Measurements from ENCODE around the gene PEX10. TPM values are rescaled to one million over a fixed set of nuclear protein-coding genes. Genes with fewer than 3 reads are reported as not detected.

The PEX10 gene
- total RNA-seq, 2 donors from 2014 or later = 16.2 to 17.4 TPM

GRCh38 chr1:2445823-2446215 is 33.5 kb upstream of the PEX10 start:
- no peaks in the 10 kb centered on the region for H3K36me3 ChIP-seq
- H3K27me3 ChIP-seq = peaks cover 0 to 2% of the 10 kb centered on the region in 2 donors
- H3K9me3 ChIP-seq = no peaks in the 10 kb centered on the region
- TF ChIP-seq, protein P1, sequence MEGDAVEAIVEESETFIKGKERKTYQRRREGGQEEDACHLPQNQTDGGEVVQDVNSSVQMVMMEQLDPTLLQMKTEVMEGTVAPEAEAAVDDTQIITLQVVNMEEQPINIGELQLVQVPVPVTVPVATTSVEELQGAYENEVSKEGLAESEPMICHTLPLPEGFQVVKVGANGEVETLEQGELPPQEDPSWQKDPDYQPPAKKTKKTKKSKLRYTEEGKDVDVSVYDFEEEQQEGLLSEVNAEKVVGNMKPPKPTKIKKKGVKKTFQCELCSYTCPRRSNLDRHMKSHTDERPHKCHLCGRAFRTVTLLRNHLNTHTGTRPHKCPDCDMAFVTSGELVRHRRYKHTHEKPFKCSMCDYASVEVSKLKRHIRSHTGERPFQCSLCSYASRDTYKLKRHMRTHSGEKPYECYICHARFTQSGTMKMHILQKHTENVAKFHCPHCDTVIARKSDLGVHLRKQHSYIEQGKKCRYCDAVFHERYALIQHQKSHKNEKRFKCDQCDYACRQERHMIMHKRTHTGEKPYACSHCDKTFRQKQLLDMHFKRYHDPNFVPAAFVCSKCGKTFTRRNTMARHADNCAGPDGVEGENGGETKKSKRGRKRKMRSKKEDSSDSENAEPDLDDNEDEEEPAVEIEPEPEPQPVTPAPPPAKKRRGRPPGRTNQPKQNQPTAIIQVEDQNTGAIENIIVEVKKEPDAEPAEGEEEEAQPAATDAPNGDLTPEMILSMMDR (IDR thresholded peaks at IDR 0.05) = no peak
- DNase-seq (ENCODE audit: low spot score) = no peak
- no peak overlapping the region for H3K27ac ChIP-seq
- H3K4me3 ChIP-seq = no peak overlapping the region
- no peaks in the 10 kb centered on the region for H3K4me1 ChIP-seq

- no peak for DNase-seq (ENCODE audit: low spot score)
- TF ChIP-seq, protein P1 (IDR thresholded peaks at IDR 0.05) = no peak
- peaks cover 0 to 2% of the 10 kb centered on the region in 2 donors for H3K27me3 ChIP-seq
- no peaks in the 10 kb centered on the region for H3K9me3 ChIP-seq
- H3K36me3 ChIP-seq = no peaks in the 10 kb centered on the region
- H3K4me1 ChIP-seq = no peaks in the 10 kb centered on the region
- no peak overlapping the region for H3K4me3 ChIP-seq
- no peak overlapping the region for H3K27ac ChIP-seq
Observed at GRCh38 chr1:2445162-2445822, 32.9 kb upstream of the PEX10 start.

- Histone ChIP-seq H3K27me3 (peaks cover 0 to 2% of the 10 kb centered on the region in 2 donors), H3K4me1 (no peaks in the 10 kb centered on the region), H3K9me3 (no peaks in the 10 kb centered on the region), H3K4me3 (no peak overlapping the region), H3K36me3 (no peaks in the 10 kb centered on the region), H3K27ac (no peak overlapping the region)
- TF ChIP-seq, protein P1 (IDR thresholded peaks at IDR 0.05) = no peak
- DNase-seq (ENCODE audit: low spot score) = no peak
Observed at GRCh38 chr1:2444138-2444591, 31.8 kb upstream of the PEX10 start.

GRCh38 chr1:2443277-2444137 is 31.1 kb upstream of the PEX10 start:
- H3K27me3 ChIP-seq = peaks cover 0 to 2% of the 10 kb centered on the region in 2 donors

GRCh38 chr1:2442661-2443060 is 30.3 kb upstream of the PEX10 start:
- no peak for DNase-seq (ENCODE audit: low spot score)
- Histone ChIP-seq H3K27ac (no peak overlapping the region), H3K36me3 (no peaks in the 10 kb centered on the region), H3K4me3 (no peak overlapping the region), H3K9me3 (no peaks in the 10 kb centered on the region), H3K27me3 (peaks cover 0 to 2% of the 10 kb centered on the region in 2 donors), H3K4me1 (no peaks in the 10 kb centered on the region)
- TF ChIP-seq, protein P1 (IDR thresholded peaks at IDR 0.05) = no peak

More at GRCh38 chr1:2443277-2444137, 31.1 kb upstream of the PEX10 start:
- no peak overlapping the region for H3K4me3 ChIP-seq
- no peak overlapping the region for H3K27ac ChIP-seq
- no peak for DNase-seq (ENCODE audit: low spot score)
- no peaks in the 10 kb centered on the region for H3K36me3 ChIP-seq
- H3K4me1 ChIP-seq = no peaks in the 10 kb centered on the region
- TF ChIP-seq, protein P1 (IDR thresholded peaks at IDR 0.05) = no peak
- H3K9me3 ChIP-seq = no peaks in the 10 kb centered on the region

Measured in right atrium auricular region (tissue), 2 donors.